HCT116 (cell line): Measurements from ENCODE around the gene AQP5. TPM values are rescaled to one million over a fixed set of nuclear protein-coding genes. Genes with fewer than 3 reads are reported as not detected.

Experiments used
- ATAC-seq: fragments of 200-7000 bp; cut with Tn5 transposase; 2 replicates; pipeline ENCODE4 v1.9.1; 2020; ENCODE audit warnings: mild to moderate bottlenecking, moderate library complexity
- BruUV-seq: library from RNA; stranded (reverse); fragments of 400-500 nt; replicated peaks from 2 replicates; lab custom pipeline; 2021; lab: Mats Ljungman, UMichigan
- CTCF ChIA-PET: fragments of 300-600 bp; sonication (Branson Sonifier 250); formaldehyde crosslinking; loops from one replicate; lab custom pipeline; 2021; ENCODE audit warnings: antibody characterized with exemption; lab: Charles Lee
- POLR2A ChIA-PET: fragments of 300-600, 350-600 bp; sonication (Branson Sonifier 250); formaldehyde crosslinking; loops from one replicate; lab custom pipeline; 2021; ENCODE audit warnings: antibody characterized with exemption; lab: Charles Lee
- RAD21 ChIA-PET, 2 experiments: fragments of 300-600 bp; sonication (Branson Sonifier 250); formaldehyde crosslinking; loops; one replicate each; lab custom pipeline; 2023; ENCODE audit warnings: low total read pairs in 2 of 2; ENCODE audit not compliant: uncharacterized antibody in 2 of 2, unreplicated experiment in 2 of 2, low non-redundant PET in 1 of 2; lab: Charles Lee
- DNase-seq: peaks from one replicate; pipeline ENCODE4 v3.0.0-alpha.2; 2010; ENCODE audit warnings: low read depth, low spot score
- H2AFZ ChIP-seq: fragments of 200-600 bp; shearing (Covaris generic), sonication (generic); 2 replicates; pipeline ENCODE4 v1.6.1; 2017; ENCODE audit warnings: low read depth, mixed run types, mixed read lengths, antibody characterized with exemption, low read length; ENCODE audit not compliant: poor library complexity, severe bottlenecking
- H3K27ac ChIP-seq: 2 replicates; pipeline ENCODE4 v1.5.1; 2012; ENCODE audit warnings: low read depth, low read length
- H3K27me3 ChIP-seq: fragments of 200-600 bp; sonication (generic); 2 replicates; pipeline ENCODE4 v1.6.1; 2016; ENCODE audit warnings: mixed run types, low read length, mixed read lengths; ENCODE audit not compliant: insufficient read depth
- H3K36me3 ChIP-seq, 2 experiments: fragments of 200-500 bp in 1 of 2; fragments of 200-600 bp in 1 of 2; sonication (Bioruptor generic) in 1 of 2; sonication (generic) in 1 of 2; 2 replicates each; pipeline versions ENCODE4 v1.5.1 to v1.6.1; 2014 to 2016; ENCODE audit warnings: low read length in 2 of 2, inconsistent platforms in 1 of 2, mixed read lengths in 1 of 2, mixed run types in 1 of 2; ENCODE audit not compliant: insufficient read depth in 2 of 2, control insufficient read depth in 1 of 2
- H3K4me1 ChIP-seq, 2 experiments: fragments of 200-600 bp in 1 of 2; sonication (generic) in 1 of 2; 2 replicates each; pipeline versions ENCODE4 v1.5.1 to v1.6.1; 2012 to 2017; ENCODE audit warnings: low read length in 2 of 2, inconsistent platforms in 1 of 2, mild to moderate bottlenecking in 1 of 2, mixed read lengths in 1 of 2, mixed run types in 1 of 2, moderate library complexity in 1 of 2; ENCODE audit not compliant: insufficient read depth in 2 of 2, control insufficient read depth in 1 of 2
- H3K4me2 ChIP-seq: fragments of 200-600 bp; sonication (generic); 2 replicates; pipeline ENCODE4 v1.6.1; 2017; ENCODE audit warnings: mixed run types, low read length, mixed read lengths
- H3K4me3 ChIP-seq, 2 experiments: fragments of 200-600 bp in 1 of 2; sonication (generic) in 1 of 2; replicated peaks in 1 of 2; 2 replicates each; pipeline ENCODE4 v1.5.1; 2011 to 2016; ENCODE audit warnings: low read length in 2 of 2, control low read depth in 1 of 2, low read depth in 1 of 2, mild to moderate bottlenecking in 1 of 2, mixed read lengths in 1 of 2, mixed run types in 1 of 2
- H3K79me2 ChIP-seq: fragments of 200-600 bp; sonication (generic); 2 replicates; pipeline ENCODE4 v1.6.1; 2017; ENCODE audit warnings: mild to moderate bottlenecking, mixed run types, low read length, moderate library complexity, mixed read lengths; ENCODE audit not compliant: insufficient read depth
- H3K9ac ChIP-seq: fragments of 200-600 bp; sonication (generic); 2 replicates; pipeline ENCODE4 v1.6.1; 2016; ENCODE audit warnings: low read length, mixed read lengths
- H3K9me2 ChIP-seq: fragments of 200-600 bp; sonication (generic), shearing (Covaris generic); 2 replicates; pipeline ENCODE4 v1.6.1; 2017; ENCODE audit warnings: mixed run types, mild to moderate bottlenecking, moderate library complexity; ENCODE audit not compliant: insufficient read depth
- H3K9me3 ChIP-seq, 2 experiments: fragments of 200-500 bp in 1 of 2; fragments of 200-600 bp in 1 of 2; sonication (Bioruptor generic) in 1 of 2; sonication (generic) in 1 of 2; 2 replicates each; pipeline ENCODE4 v1.6.1; 2014 to 2017; ENCODE audit warnings: low read length in 2 of 2, mixed read lengths in 2 of 2, inconsistent platforms in 1 of 2, low read depth in 1 of 2, mild to moderate bottlenecking in 1 of 2, mixed run types in 1 of 2, moderate library complexity in 1 of 2; ENCODE audit not compliant: control insufficient read depth in 1 of 2, insufficient read depth in 1 of 2
- H4K20me1 ChIP-seq: fragments of 200-600 bp; sonication (generic), shearing (Covaris generic); 2 replicates; pipeline ENCODE4 v1.6.1; 2017; ENCODE audit warnings: mixed run types, mild to moderate bottlenecking, moderate library complexity; ENCODE audit not compliant: insufficient read depth
- ATF3 ChIP-seq: IDR thresholded peaks from 2 replicates; pipeline ENCODE4 v1.6.1; 2012
- CBX3 ChIP-seq: IDR thresholded peaks from 2 replicates; pipeline ENCODE4 v1.6.1; 2012; ENCODE audit warnings: low read depth
- CEBPB ChIP-seq: IDR thresholded peaks from 2 replicates; pipeline ENCODE4 v1.6.1; 2012; ENCODE audit warnings: low read depth
- EGR1 ChIP-seq: IDR thresholded peaks from 2 replicates; pipeline ENCODE4 v1.6.1; 2012; ENCODE audit warnings: low read depth
- EZH2 ChIP-seq: fragments of 200-600 bp; sonication (generic); IDR thresholded peaks from 2 replicates; pipeline ENCODE4 v1.6.1; 2017; ENCODE audit warnings: antibody characterized with exemption, mixed run types
- FOSL1 ChIP-seq: IDR thresholded peaks from 2 replicates; pipeline ENCODE4 v1.6.1; 2012; ENCODE audit warnings: low read depth
- JUND ChIP-seq: IDR thresholded peaks from 2 replicates; pipeline ENCODE4 v1.6.1; 2012
- SP1 ChIP-seq: IDR thresholded peaks from 2 replicates; pipeline ENCODE4 v1.6.1; 2012; ENCODE audit warnings: low read depth
- YY1 ChIP-seq: IDR thresholded peaks from 2 replicates; pipeline ENCODE4 v1.6.1; 2011; ENCODE audit warnings: low read length, low read depth, moderate library complexity, mild to moderate bottlenecking; ENCODE audit not compliant: insufficient replicate concordance; ENCODE audit errors: extremely low read depth
- ZFX ChIP-seq: fragments of 450-650 bp; IDR thresholded peaks from 2 replicates; pipeline ENCODE4 v1.6.1; 2017
- intact Hi-C: fragments of 100-400 bp; cut with micrococcal nuclease; formaldehyde crosslinking; loops from 2 replicates; pipeline ENCODE4 v1.10.0; 2022
- total RNA-seq: library from RNA; stranded (reverse); gene quantifications from one replicate; pipeline ENCODE4 v1.2.1, GENCODE V29; 2021; ENCODE audit not compliant: unreplicated experiment
- TF ChIP-seq, protein P1 (sequence below): IDR thresholded peaks from 2 replicates; pipeline ENCODE4 v1.6.1; 2011; ENCODE audit warnings: mild to moderate bottlenecking, low read length, moderate library complexity; ENCODE audit not compliant: insufficient replicate concordance; ENCODE audit errors: extremely low read depth

The AQP5 gene
- total RNA-seq, 1 experiment from 2014 or later, result not detected

DNA sequence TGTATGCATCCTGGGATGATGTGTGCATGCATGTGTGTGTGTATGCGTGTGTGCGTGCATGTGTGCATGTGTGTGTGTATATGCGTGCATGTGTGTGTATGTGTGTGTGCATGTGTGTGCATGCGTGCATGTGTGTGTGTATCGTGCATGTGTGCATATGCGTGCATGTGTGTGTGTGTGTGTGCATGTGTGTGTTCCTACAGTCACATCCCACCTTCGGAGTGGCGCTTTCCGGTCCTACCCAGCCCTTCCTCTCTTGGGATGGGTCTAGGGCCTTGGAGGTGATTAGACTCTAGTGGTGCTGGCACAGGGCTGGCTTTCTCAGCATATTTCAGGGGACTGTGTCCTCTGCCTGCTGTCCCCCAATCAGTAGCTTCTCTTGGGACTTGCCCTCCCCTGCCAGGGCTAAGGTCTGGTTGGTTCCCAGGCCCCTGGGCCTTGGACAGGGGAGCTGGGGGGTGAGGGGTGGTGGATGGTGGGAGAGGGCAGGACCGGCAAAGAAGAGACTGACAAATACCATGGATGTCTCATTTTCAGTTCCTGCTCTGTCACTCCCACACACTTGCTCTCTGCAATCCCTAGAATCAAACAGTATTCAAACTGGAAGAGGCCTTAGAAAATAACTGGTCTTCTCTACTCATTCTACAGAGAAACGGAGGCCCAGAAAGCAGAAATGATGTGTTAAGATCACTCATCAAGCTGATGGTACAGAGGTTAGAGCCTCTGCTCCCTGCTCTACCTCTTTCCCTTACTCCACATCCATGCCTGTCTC, 36.1 kb upstream of the AQP5 start:
- Histone ChIP-seq H3K79me2 (no peaks in the 10 kb centered on the region), H3K9me2 (no peaks in the 10 kb centered on the region), H3K36me3 (no peaks in the 10 kb centered on the region), H3K4me3 (no peak overlapping the region), H3K27me3 (no peaks in the 10 kb centered on the region), H3K4me2 (no peak overlapping the region), H2AFZ (no peak overlapping the region), H3K27ac (no peak overlapping the region), H3K9ac (no peak overlapping the region), H3K9me3 (no peaks in the 10 kb centered on the region), H3K4me1 (no peaks in the 10 kb centered on the region), H4K20me1 (no peaks in the 10 kb centered on the region)
- TF ChIP-seq ATF3 (no peak), CBX3 (no peak), ZFX (no peak), EZH2 (no peak), SP1 (no peak), JUND (no peak), CEBPB (no peak), FOSL1 (no peak), EGR1 (no peak), YY1 (no peak)
- TF ChIP-seq, protein P1, sequence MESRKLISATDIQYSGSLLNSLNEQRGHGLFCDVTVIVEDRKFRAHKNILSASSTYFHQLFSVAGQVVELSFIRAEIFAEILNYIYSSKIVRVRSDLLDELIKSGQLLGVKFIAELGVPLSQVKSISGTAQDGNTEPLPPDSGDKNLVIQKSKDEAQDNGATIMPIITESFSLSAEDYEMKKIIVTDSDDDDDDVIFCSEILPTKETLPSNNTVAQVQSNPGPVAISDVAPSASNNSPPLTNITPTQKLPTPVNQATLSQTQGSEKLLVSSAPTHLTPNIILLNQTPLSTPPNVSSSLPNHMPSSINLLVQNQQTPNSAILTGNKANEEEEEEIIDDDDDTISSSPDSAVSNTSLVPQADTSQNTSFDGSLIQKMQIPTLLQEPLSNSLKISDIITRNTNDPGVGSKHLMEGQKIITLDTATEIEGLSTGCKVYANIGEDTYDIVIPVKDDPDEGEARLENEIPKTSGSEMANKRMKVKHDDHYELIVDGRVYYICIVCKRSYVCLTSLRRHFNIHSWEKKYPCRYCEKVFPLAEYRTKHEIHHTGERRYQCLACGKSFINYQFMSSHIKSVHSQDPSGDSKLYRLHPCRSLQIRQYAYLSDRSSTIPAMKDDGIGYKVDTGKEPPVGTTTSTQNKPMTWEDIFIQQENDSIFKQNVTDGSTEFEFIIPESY, result no peak
- BruUV-seq, result no TSS peak
- POLR2A ChIA-PET, result no interaction called here
- ATAC-seq, result no peak
- no peak for DNase-seq
- intact Hi-C loops, result no loop called here
- RAD21 ChIA-PET, result no interaction called here
- CTCF ChIA-PET, result no interaction called here
